ENCODE data around the gene MAP3K4.

The MAP3K4 gene

GRCh38 chr6:161141173-161141572, 149.6 kb downstream of the MAP3K4 start:
- TF ChIP-seq POLR2AphosphoS5 (IDR thresholded peaks at IDR 0.05; ENCODE audit: low read depth, low read length) (0 out of 2 replicates have a peak, but pooled peaks have one; percentile 16), TAF1 (IDR thresholded peaks at IDR 0.05; ENCODE audit: borderline replicate concordance, low read depth, low read length) (no peak)
- FAIRE-seq (no peak), DNase-seq (ENCODE audit: insufficient read length) (no peak)

- DNase-seq (ENCODE audit: insufficient read length): no peak
- FAIRE-seq: no peak
- TF ChIP-seq TAF1 (IDR thresholded peaks at IDR 0.05; ENCODE audit: borderline replicate concordance, low read depth, low read length) (no peak), POLR2AphosphoS5 (IDR thresholded peaks at IDR 0.05; ENCODE audit: low read depth, low read length) (no peak), POLR2A (IDR thresholded peaks at IDR 0.05; ENCODE audit: low read depth, low read length) (no peak)
Observed at GRCh38 chr6:161142957-161143296, 151.4 kb downstream of the MAP3K4 start.

- TF ChIP-seq TAF1 (IDR thresholded peaks at IDR 0.05; ENCODE audit: borderline replicate concordance, low read depth, low read length) (no peak), POLR2A (IDR thresholded peaks at IDR 0.05; ENCODE audit: low read depth, low read length) (no peak), POLR2AphosphoS5 (IDR thresholded peaks at IDR 0.05; ENCODE audit: low read depth, low read length) (no peak)
- FAIRE-seq (no peak), DNase-seq (ENCODE audit: insufficient read length) (no peak)
Observed at GRCh38 chr6:161143663-161144430, 152.3 kb downstream of the MAP3K4 start.

- no peak for DNase-seq (ENCODE audit: insufficient read length)
- no peak for TF ChIP-seq POLR2A (IDR thresholded peaks at IDR 0.05; ENCODE audit: low read depth, low read length)
- TF ChIP-seq TAF1 (IDR thresholded peaks at IDR 0.05; ENCODE audit: borderline replicate concordance, low read depth, low read length): no peak
- no peak for TF ChIP-seq POLR2AphosphoS5 (IDR thresholded peaks at IDR 0.05; ENCODE audit: low read depth, low read length)
- no peak for FAIRE-seq
Observed at GRCh38 chr6:161150136-161150535, 158.6 kb downstream of the MAP3K4 start.

- TF ChIP-seq POLR2A (IDR thresholded peaks at IDR 0.05; ENCODE audit: low read depth, low read length) (no peak), TAF1 (IDR thresholded peaks at IDR 0.05; ENCODE audit: borderline replicate concordance, low read depth, low read length) (no peak), POLR2AphosphoS5 (IDR thresholded peaks at IDR 0.05; ENCODE audit: low read depth, low read length) (no peak)
- no peak for FAIRE-seq
- DNase-seq (ENCODE audit: insufficient read length): no peak
Observed at GRCh38 chr6:161150566-161150965, 159.0 kb downstream of the MAP3K4 start.

- DNase-seq (ENCODE audit: insufficient read length) (no peak), FAIRE-seq (no peak)
- TF ChIP-seq TAF1 (IDR thresholded peaks at IDR 0.05; ENCODE audit: borderline replicate concordance, low read depth, low read length): no peak
- no peak for TF ChIP-seq POLR2A (IDR thresholded peaks at IDR 0.05; ENCODE audit: low read depth, low read length)
- TF ChIP-seq POLR2AphosphoS5 (IDR thresholded peaks at IDR 0.05; ENCODE audit: low read depth, low read length): no peak
Observed at GRCh38 chr6:161151059-161151645, 159.6 kb downstream of the MAP3K4 start.

GRCh38 chr6:161151660-161152526, 160.3 kb downstream of the MAP3K4 start:
- FAIRE-seq (no peak), DNase-seq (ENCODE audit: insufficient read length) (no peak)
- no peak for TF ChIP-seq TAF1 (IDR thresholded peaks at IDR 0.05; ENCODE audit: borderline replicate concordance, low read depth, low read length)
- no peak for TF ChIP-seq POLR2A (IDR thresholded peaks at IDR 0.05; ENCODE audit: low read depth, low read length)
- no peak for TF ChIP-seq POLR2AphosphoS5 (IDR thresholded peaks at IDR 0.05; ENCODE audit: low read depth, low read length)

GRCh38 chr6:161152527-161152862, 160.9 kb downstream of the MAP3K4 start:
- no peak for DNase-seq (ENCODE audit: insufficient read length)
- no peak for TF ChIP-seq POLR2AphosphoS5 (IDR thresholded peaks at IDR 0.05; ENCODE audit: low read depth, low read length)
- TF ChIP-seq POLR2A (IDR thresholded peaks at IDR 0.05; ENCODE audit: low read depth, low read length): no peak
- no peak for TF ChIP-seq TAF1 (IDR thresholded peaks at IDR 0.05; ENCODE audit: borderline replicate concordance, low read depth, low read length)
- no peak for FAIRE-seq

GRCh38 chr6:161152907-161153662, 161.5 kb downstream of the MAP3K4 start:
- no peak for DNase-seq (ENCODE audit: insufficient read length)
- TF ChIP-seq POLR2AphosphoS5 (IDR thresholded peaks at IDR 0.05; ENCODE audit: low read depth, low read length): no peak
- no peak for FAIRE-seq

GRCh38 chr6:161153725-161154124, 162.2 kb downstream of the MAP3K4 start:
- no peak for DNase-seq (ENCODE audit: insufficient read length)
- no peak for TF ChIP-seq POLR2A (IDR thresholded peaks at IDR 0.05; ENCODE audit: low read depth, low read length)
- TF ChIP-seq TAF1 (IDR thresholded peaks at IDR 0.05; ENCODE audit: borderline replicate concordance, low read depth, low read length): no peak
- no peak for TF ChIP-seq POLR2AphosphoS5 (IDR thresholded peaks at IDR 0.05; ENCODE audit: low read depth, low read length)
- no peak for FAIRE-seq

GRCh38 chr6:161154796-161155335, 163.3 kb downstream of the MAP3K4 start:
- DNase-seq (ENCODE audit: insufficient read length) (no peak), FAIRE-seq (no peak)
- TF ChIP-seq POLR2AphosphoS5 (IDR thresholded peaks at IDR 0.05; ENCODE audit: low read depth, low read length) (no peak), TAF1 (IDR thresholded peaks at IDR 0.05; ENCODE audit: borderline replicate concordance, low read depth, low read length) (no peak), POLR2A (IDR thresholded peaks at IDR 0.05; ENCODE audit: low read depth, low read length) (no peak)

Data from GM12892 (cell line).